Measurements from ENCODE around the gene ETNK1. TPM values are rescaled to one million over a fixed set of nuclear protein-coding genes. Genes with fewer than 3 reads are reported as not detected.
"Not testable (repeated sequence)": the region's sequence is repeated elsewhere in the genome, so short reads cannot be mapped to it uniquely, and the experiment has no call there.

The ETNK1 gene
- total and polyA plus RNA-seq, 7 donors: 18.6 to 49.5 (median 28.8) TPM

DNA sequence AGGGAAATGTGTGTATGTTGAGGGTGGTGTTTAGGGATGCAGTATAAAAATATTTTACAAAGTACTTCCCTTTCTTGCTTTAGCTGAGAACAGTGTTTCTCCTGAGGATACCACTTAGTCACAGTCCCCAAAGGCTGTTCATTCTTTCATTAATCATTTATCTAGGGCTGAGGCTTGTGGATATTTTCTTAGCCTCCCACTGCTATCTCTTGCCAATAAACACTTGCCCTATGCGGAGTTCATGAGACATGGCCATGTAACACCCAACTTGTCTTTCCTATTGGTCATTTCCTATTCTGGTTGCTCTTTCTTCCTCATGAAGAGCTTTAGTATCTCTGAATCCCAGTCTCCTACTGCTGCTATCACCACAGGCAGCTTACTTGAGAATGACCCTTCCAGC is 75.1 kb downstream of the ETNK1 start:
- 68 to 76% methylated on average over 1 of the region's 1 CpG for WGBS, 2 donors
- intact Hi-C loops (cut with DNase I): loop anchor here (10.0 kb wide), 1 partner anchor 155 kb away; no protein-coding TSS in a partner anchor
- Histone ChIP-seq H3K36me3 (no peaks in the 10 kb centered on the region), H3K27me3 (no peaks in the 10 kb centered on the region), H3K4me3 (no peak overlapping the region), H3K9me3 (no peaks in the 10 kb centered on the region), H3K4me1 (no peaks in the 10 kb centered on the region), H3K27ac (no peak overlapping the region)
- no peak for TF ChIP-seq CTCF (IDR thresholded peaks at IDR 0.05)
- no peak for TF ChIP-seq POLR2AphosphoS5 (IDR thresholded peaks at IDR 0.05)
- TF ChIP-seq POLR2A (IDR thresholded peaks at IDR 0.05): no peak
- DNase-seq: no peak

DNA sequence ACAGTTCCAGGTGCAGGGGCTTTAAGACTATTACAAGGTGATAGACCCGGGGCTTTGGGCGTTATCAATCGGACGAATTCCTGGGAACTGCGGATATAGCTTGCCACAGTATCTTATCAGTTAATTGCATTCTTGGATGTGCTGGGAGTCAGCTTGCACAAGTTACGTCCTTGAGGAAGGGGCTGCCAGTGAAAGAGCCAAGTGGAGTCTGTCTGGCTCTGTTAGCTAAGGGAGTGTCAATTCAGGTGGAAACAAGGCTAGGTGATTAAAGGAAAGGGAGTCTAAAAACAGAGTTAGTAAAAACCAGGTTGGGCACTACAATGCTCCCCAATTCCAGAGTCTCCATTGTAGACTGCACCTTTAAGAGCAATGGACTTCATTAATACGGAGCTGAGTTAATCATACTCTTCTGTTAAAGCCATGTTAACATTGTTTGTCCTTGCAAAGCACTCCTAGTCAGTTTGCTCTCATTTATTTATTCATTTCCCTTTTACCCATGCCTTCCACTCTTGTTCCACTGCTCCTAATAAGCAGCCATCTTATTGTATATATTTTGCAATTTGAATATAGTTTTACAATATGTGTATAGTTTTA is 76.3 kb downstream of the ETNK1 start:
- not testable (repeated sequence) for H3K27ac ChIP-seq, H3K9me3 ChIP-seq, H3K4me1 ChIP-seq, H3K36me3 ChIP-seq, H3K4me3 ChIP-seq, DNase-seq, H3K27me3 ChIP-seq
- WGBS, 2 donors: 58 to 68% methylated on average over 3 to 4 of the region's 7 CpGs
- intact Hi-C loops (cut with DNase I): loop anchor here (10.0 kb wide), 1 partner anchor 153 kb away; no protein-coding TSS in a partner anchor

GRCh38 chr12:22702690-22703089 is 77.7 kb downstream of the ETNK1 start:
- no peak overlapping the region for H3K27ac ChIP-seq
- TF ChIP-seq EP300 (IDR thresholded peaks at IDR 0.05) (no peak), POLR2A (IDR thresholded peaks at IDR 0.05) (no peak), POLR2AphosphoS5 (IDR thresholded peaks at IDR 0.05) (no peak), CTCF (IDR thresholded peaks at IDR 0.05) (no peak)
- H3K4me1 ChIP-seq: no peaks in the 10 kb centered on the region
- 16 to 70% methylated on average over 2 of the region's 2 CpGs for WGBS, 2 donors
- H3K4me3 ChIP-seq: no peak overlapping the region
- no peaks in the 10 kb centered on the region for H3K9me3 ChIP-seq
- H3K36me3 ChIP-seq: no peaks in the 10 kb centered on the region
- intact Hi-C loops (cut with DNase I): loop anchor here (10.0 kb wide), 1 partner anchor 152 kb away; no protein-coding TSS in a partner anchor
- H3K27me3 ChIP-seq: no peaks in the 10 kb centered on the region
- DNase-seq: no peak

GRCh38 chr12:22709292-22709691 is 84.3 kb downstream of the ETNK1 start:
- no peaks in the 10 kb centered on the region for H3K9me3 ChIP-seq
- 43 to 46% methylated on average over 5 of the region's 5 CpGs for WGBS, 2 donors
- H3K27me3 ChIP-seq: no peaks in the 10 kb centered on the region
- no peak for DNase-seq
- H3K36me3 ChIP-seq: no peaks in the 10 kb centered on the region
- TF ChIP-seq POLR2AphosphoS5 (IDR thresholded peaks at IDR 0.05): no peak
- peak; percentile 21 to 59 (median 34) for TF ChIP-seq CTCF (IDR thresholded peaks at IDR 0.05)
- TF ChIP-seq EP300 (IDR thresholded peaks at IDR 0.05): no peak
- TF ChIP-seq POLR2A (IDR thresholded peaks at IDR 0.05): no peak
- H3K4me1 ChIP-seq: no peaks in the 10 kb centered on the region
- H3K4me3 ChIP-seq: no peak overlapping the region
- no peak overlapping the region for H3K27ac ChIP-seq
- intact Hi-C loops (cut with DNase I): loop anchor here (10.0 kb wide), 1 partner anchor 146 kb away; no protein-coding TSS in a partner anchor

DNA sequence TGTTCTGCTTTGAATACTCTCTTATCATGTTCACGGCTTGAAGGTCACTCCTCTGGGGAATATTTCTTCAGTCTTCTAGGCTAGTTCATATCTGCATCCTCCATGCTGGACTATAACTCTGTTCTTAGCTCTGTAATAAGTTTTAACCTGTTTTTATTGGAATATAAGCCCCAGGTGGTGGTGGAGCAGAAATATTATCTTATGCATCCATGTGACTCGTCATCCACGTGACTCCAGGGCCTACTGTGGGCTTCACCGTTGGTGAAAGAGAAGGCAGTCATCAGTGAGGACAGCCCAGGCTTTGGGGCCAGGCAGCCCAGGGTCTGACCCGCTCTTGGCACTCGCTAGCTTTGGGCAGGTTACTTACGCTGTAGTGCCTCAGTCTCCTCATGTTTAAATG is 87.1 kb downstream of the ETNK1 start:
- H3K4me1 ChIP-seq: no peaks in the 10 kb centered on the region
- TF ChIP-seq POLR2AphosphoS5 (IDR thresholded peaks at IDR 0.05): no peak
- TF ChIP-seq CTCF (IDR thresholded peaks at IDR 0.05): no peak
- no peak for TF ChIP-seq POLR2A (IDR thresholded peaks at IDR 0.05)
- TF ChIP-seq EP300 (IDR thresholded peaks at IDR 0.05): no peak
- intact Hi-C loops (cut with DNase I): no loop called here
- H3K9me3 ChIP-seq: no peaks in the 10 kb centered on the region
- no peaks in the 10 kb centered on the region for H3K36me3 ChIP-seq
- H3K27ac ChIP-seq: no peak overlapping the region
- H3K27me3 ChIP-seq: no peaks in the 10 kb centered on the region
- DNase-seq: no peak
- 91 to 92% methylated on average over 7 of the region's 7 CpGs for WGBS, 2 donors
- no peak overlapping the region for H3K4me3 ChIP-seq

All from sigmoid colon (tissue), 7 donors.